Femur (tissue), 1 donor: ENCODE measurements around the gene NBPF9.
"Not testable (repeated sequence)": the region's sequence is repeated elsewhere in the genome, so short reads cannot be mapped to it uniquely, and the experiment has no call there.

ENCODE experiments used
- DNase-seq: peaks from one replicate; pipeline ENCODE4 v3.0.0-alpha.2; 2017

The NBPF9 gene

DNA sequence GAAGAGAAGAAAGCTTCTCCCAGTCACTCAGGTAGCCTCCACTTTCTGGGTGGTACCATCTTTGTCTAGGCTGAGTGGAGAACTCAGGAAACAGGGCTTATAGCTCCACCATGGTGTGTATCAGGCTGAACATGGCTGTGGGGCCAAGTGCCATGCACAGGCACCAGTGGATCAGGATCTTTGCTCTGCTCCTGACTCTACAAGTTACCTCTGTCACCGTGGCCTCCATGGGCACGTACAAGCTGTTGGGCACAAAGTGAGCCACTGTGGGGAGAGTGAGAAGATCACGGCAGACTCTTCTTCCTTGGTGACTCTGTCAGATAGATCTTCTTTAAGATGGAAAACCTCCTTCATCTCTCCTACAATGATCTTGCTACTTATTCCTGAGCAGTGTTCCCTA, 93.6 kb downstream of the NBPF9 start:
- DNase-seq: not testable (repeated sequence)

DNA sequence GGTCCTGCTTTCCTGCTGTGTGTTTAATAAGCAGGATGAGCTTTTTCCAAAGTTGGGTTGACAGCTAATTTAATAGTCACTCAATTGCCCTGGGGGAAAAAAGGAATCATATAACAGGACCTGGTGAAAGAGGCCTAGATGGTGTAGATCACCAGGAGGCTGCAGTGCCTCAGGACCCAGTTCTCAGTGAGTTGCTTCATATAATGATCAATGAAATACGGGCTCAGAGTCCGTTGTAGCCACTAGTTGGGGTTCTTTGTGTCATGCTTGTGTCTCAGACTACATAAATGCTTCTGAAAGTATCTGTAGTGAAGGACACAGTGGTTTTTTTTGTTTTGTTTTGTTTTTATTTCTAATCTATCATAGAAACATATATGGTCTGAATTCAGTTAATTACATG, 94.6 kb downstream of the NBPF9 start:
- not testable (repeated sequence) for DNase-seq

DNA sequence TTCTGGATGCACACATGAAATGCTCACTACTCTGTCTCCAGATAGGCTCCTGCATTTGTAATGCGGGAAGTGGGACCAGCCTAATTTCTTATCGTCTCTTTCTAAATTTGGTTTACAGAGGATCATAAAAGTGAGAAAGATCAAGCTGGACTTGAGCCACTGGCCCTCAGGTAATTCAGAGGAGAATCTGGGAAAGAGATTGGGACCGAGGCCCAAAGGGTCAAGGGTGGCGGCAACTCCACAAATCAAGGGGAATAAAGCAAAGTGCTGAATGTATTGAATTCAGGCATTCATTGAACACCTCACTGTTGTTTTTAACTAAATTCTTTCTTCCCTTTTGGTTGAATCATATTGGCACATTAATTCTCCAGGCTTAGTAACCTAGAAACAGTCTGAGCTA, 95.0 kb downstream of the NBPF9 start:
- DNase-seq: not testable (repeated sequence)
